Transverse colon (tissue), 4 donors: ENCODE data around the gene CANX.

Experiments used
- CTCF ChIP-seq, 5 experiments: fragments of 200-600 bp in 3 of 5; fragments of 450-650 bp in 2 of 5; sonication (generic) in 3 of 5; IDR thresholded peaks; 1 replicate in 2 of 5; 2 replicates in 3 of 5; pipeline ENCODE4 v1.5.1; 2016 to 2017; ENCODE audit warnings: antibody characterized with exemption in 5 of 5, inconsistent platforms in 3 of 5, mild to moderate bottlenecking in 2 of 5, moderate library complexity in 1 of 5
- EP300 ChIP-seq: sonication (generic); formaldehyde crosslinking; IDR thresholded peaks from one replicate; pipeline ENCODE4 v1.6.1; 2017; ENCODE audit warnings: antibody characterized with exemption, low read depth
- POLR2A ChIP-seq: fragments of 450-650 bp; IDR thresholded peaks from one replicate; pipeline ENCODE4 v1.6.1; 2016; ENCODE audit warnings: antibody characterized with exemption, mild to moderate bottlenecking, moderate library complexity
- POLR2AphosphoS5 ChIP-seq, 3 donors: sonication (generic); formaldehyde crosslinking; IDR thresholded peaks; one replicate each; pipeline ENCODE4 v1.6.1; 2016; ENCODE audit warnings: antibody characterized with exemption in 3 of 3

DNA sequence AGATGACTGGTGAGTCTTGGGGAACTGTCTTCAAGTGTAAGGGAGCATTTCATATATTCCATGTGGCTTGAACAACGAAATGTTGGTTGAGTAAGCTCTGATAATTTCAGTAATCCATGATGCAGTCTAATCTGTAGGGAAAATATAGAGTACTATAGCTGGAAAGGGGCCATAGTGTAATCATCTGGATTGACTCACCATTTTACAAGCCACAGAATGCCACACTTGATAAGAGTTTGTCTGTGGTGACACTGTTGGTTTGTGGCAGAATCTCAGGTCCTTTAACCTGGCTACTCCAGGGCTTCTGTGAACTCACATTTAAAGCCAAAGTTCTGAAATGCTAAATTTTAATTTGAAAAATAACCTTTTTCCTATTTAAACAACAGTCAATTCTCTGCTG lies 17.5 kb downstream of the CANX start:
- TF ChIP-seq CTCF (IDR thresholded peaks at IDR 0.05) (no peak), POLR2AphosphoS5 (IDR thresholded peaks at IDR 0.05) (no peak), POLR2A (no peak), EP300 (no peak)
